HEK293 (cell line): ENCODE results near the gene TCF20.

Experiments
- CTCF ChIA-PET: fragments of 350-600 bp; formaldehyde crosslinking; extraction: SDS; loops from one replicate; lab custom pipeline; 2021; ENCODE audit warnings: antibody characterized with exemption; lab: Yijun Ruan, JAX
- POLR2A ChIA-PET: fragments of 300-600 bp; formaldehyde crosslinking; extraction: SDS; loops from one replicate; lab custom pipeline; 2020; ENCODE audit warnings: antibody characterized with exemption, inconsistent platforms; lab: Yijun Ruan, JAX
- H3K27ac ChIP-seq: fragments of 200-500 bp; sonication (Bioruptor generic); 2 replicates; pipeline ENCODE4 v1.5.1; 2014; ENCODE audit warnings: low read depth, low read length, control low read depth, inconsistent platforms; ENCODE audit errors: extremely low read depth
- H3K36me3 ChIP-seq, 2 experiments: fragments of 200-500 bp in 1 of 2; sonication (Bioruptor generic) in 1 of 2; 1 replicate in 1 of 2; 2 replicates in 1 of 2; pipeline ENCODE4 v1.5.1; 2014 to 2017; ENCODE audit warnings: inconsistent platforms in 2 of 2, low read length in 2 of 2; ENCODE audit not compliant: control insufficient read depth in 2 of 2, insufficient read depth in 1 of 2
- H3K4me1 ChIP-seq: fragments of 200-500 bp; sonication (Bioruptor generic); 2 replicates; pipeline ENCODE4 v1.5.1; 2014; ENCODE audit warnings: mild to moderate bottlenecking, low read length, inconsistent platforms; ENCODE audit not compliant: control insufficient read depth, insufficient read depth
- H3K4me3 ChIP-seq: 2 replicates; pipeline ENCODE4 v1.5.1; 2011; ENCODE audit warnings: low read depth, mild to moderate bottlenecking, control low read depth, low read length, moderate library complexity
- H3K9me3 ChIP-seq: fragments of 200-500 bp; sonication (Bioruptor generic); 2 replicates; pipeline ENCODE4 v1.5.1; 2014; ENCODE audit warnings: low read depth, low read length, inconsistent platforms; ENCODE audit not compliant: control insufficient read depth, insufficient read depth
- EGR2 ChIP-seq: fragments of 450-650 bp; formaldehyde crosslinking; IDR thresholded peaks from 2 replicates; pipeline ENCODE4 v1.5.1; 2016; ENCODE audit warnings: low read depth, missing biosample characterization, missing genetic modification characterization
- SCRT2 ChIP-seq: fragments of 450-650 bp; formaldehyde crosslinking; IDR thresholded peaks from 2 replicates; pipeline ENCODE4 v1.5.1; 2016; ENCODE audit warnings: missing biosample characterization, missing genetic modification characterization
- ZFP3 ChIP-seq: fragments of 450-650 bp; formaldehyde crosslinking; IDR thresholded peaks from 2 replicates; pipeline ENCODE4 v1.5.1; 2016; ENCODE audit warnings: low read depth, missing biosample characterization, missing genetic modification characterization
- ZIC2 ChIP-seq: fragments of 450-650 bp; formaldehyde crosslinking; IDR thresholded peaks from 2 replicates; pipeline ENCODE4 v1.5.1; 2016; ENCODE audit warnings: missing biosample characterization, missing genetic modification characterization
- ZNF121 ChIP-seq: fragments of 450-650 bp; formaldehyde crosslinking; IDR thresholded peaks from 2 replicates; pipeline ENCODE4 v1.5.1; 2016; ENCODE audit warnings: missing biosample characterization, missing genetic modification characterization
- ZNF132 ChIP-seq: fragments of 450-650 bp; formaldehyde crosslinking; IDR thresholded peaks from 2 replicates; pipeline ENCODE4 v1.5.1; 2017; ENCODE audit warnings: missing biosample characterization, missing genetic modification characterization, borderline replicate concordance
- ZNF221 ChIP-seq: fragments of 450-650 bp; formaldehyde crosslinking; IDR thresholded peaks from 2 replicates; pipeline ENCODE4 v1.5.1; 2017; ENCODE audit warnings: missing biosample characterization, missing genetic modification characterization, borderline replicate concordance
- ZNF341 ChIP-seq: fragments of 450-650 bp; formaldehyde crosslinking; IDR thresholded peaks from 2 replicates; pipeline ENCODE4; 2016; ENCODE audit warnings: low read depth, missing biosample characterization, missing genetic modification characterization
- ZNF37A ChIP-seq: fragments of 450-650 bp; IDR thresholded peaks from 2 replicates; pipeline ENCODE4 v1.5.1; 2018; ENCODE audit warnings: missing biosample characterization, missing genetic modification characterization
- ZNF404 ChIP-seq: fragments of 450-650 bp; formaldehyde crosslinking; IDR thresholded peaks from 2 replicates; pipeline ENCODE4 v1.5.1; 2017; ENCODE audit warnings: missing biosample characterization, missing genetic modification characterization
- ZNF624 ChIP-seq: fragments of 450-650 bp; formaldehyde crosslinking; IDR thresholded peaks from 2 replicates; pipeline ENCODE4 v1.5.1; 2017; ENCODE audit warnings: missing biosample characterization, missing genetic modification characterization
- ZNF843 ChIP-seq: fragments of 450-650 bp; formaldehyde crosslinking; IDR thresholded peaks from 2 replicates; pipeline ENCODE4 v1.5.1; 2016; ENCODE audit warnings: missing biosample characterization, missing genetic modification characterization
- TF ChIP-seq, protein P1 (sequence below): sonication (generic); formaldehyde crosslinking; IDR thresholded peaks from 2 replicates; pipeline ENCODE4 v1.8.1; 2022; ENCODE audit warnings: mild to moderate bottlenecking, moderate library complexity, missing genetic modification reagents
- TF ChIP-seq, protein P2 (sequence below): fragments of 450-650 bp; formaldehyde crosslinking; conservative IDR thresholded peaks from 2 replicates; pipeline ENCODE4 v1.5.1; 2016; ENCODE audit warnings: low read depth, missing biosample characterization, missing genetic modification characterization
- TF ChIP-seq, protein P3 (sequence below): fragments of 450-650 bp; formaldehyde crosslinking; IDR thresholded peaks from 2 replicates; pipeline ENCODE4 v1.5.1; 2017; ENCODE audit warnings: missing biosample characterization, missing genetic modification characterization

TCF20 gene

DNA sequence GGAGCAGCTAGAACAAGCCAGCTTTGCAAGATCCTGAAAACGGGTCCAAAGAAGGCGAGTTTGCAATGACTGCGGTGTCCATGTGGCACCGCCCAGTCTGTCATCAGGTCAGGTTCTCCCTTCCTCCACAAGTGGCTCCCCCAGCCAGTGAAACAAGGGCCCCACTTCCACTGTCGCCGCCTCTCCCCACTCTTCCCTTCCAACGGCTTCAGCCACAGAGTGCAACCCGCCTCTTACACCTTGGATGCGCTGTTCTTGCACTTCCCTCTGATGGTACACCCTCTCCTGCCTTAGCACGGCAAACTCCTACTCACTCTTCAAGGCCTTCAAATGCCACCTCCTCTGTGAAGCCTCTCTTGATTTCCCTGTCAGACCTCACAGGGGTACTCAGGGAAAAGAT, 10.8 kb upstream of the TCF20 start:
- TF ChIP-seq ZNF221 (tag by site-specific recombination) (no peak), ZNF341 (tag by site-specific recombination) (peak; percentile 41), SCRT2 (no peak), ZNF121 (tag by site-specific recombination) (no peak), ZNF404 (no peak), ZFP3 (tag by site-specific recombination) (peak; percentile 74; the same call in 1 of the 2 replicates)
- TF ChIP-seq, protein P1, sequence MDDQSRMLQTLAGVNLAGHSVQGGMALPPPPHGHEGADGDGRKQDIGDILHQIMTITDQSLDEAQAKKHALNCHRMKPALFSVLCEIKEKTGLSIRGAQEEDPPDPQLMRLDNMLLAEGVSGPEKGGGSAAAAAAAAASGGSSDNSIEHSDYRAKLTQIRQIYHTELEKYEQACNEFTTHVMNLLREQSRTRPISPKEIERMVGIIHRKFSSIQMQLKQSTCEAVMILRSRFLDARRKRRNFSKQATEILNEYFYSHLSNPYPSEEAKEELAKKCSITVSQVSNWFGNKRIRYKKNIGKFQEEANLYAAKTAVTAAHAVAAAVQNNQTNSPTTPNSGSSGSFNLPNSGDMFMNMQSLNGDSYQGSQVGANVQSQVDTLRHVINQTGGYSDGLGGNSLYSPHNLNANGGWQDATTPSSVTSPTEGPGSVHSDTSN (CRISPR knock-in tag): no peak
- TF ChIP-seq, protein P2, sequence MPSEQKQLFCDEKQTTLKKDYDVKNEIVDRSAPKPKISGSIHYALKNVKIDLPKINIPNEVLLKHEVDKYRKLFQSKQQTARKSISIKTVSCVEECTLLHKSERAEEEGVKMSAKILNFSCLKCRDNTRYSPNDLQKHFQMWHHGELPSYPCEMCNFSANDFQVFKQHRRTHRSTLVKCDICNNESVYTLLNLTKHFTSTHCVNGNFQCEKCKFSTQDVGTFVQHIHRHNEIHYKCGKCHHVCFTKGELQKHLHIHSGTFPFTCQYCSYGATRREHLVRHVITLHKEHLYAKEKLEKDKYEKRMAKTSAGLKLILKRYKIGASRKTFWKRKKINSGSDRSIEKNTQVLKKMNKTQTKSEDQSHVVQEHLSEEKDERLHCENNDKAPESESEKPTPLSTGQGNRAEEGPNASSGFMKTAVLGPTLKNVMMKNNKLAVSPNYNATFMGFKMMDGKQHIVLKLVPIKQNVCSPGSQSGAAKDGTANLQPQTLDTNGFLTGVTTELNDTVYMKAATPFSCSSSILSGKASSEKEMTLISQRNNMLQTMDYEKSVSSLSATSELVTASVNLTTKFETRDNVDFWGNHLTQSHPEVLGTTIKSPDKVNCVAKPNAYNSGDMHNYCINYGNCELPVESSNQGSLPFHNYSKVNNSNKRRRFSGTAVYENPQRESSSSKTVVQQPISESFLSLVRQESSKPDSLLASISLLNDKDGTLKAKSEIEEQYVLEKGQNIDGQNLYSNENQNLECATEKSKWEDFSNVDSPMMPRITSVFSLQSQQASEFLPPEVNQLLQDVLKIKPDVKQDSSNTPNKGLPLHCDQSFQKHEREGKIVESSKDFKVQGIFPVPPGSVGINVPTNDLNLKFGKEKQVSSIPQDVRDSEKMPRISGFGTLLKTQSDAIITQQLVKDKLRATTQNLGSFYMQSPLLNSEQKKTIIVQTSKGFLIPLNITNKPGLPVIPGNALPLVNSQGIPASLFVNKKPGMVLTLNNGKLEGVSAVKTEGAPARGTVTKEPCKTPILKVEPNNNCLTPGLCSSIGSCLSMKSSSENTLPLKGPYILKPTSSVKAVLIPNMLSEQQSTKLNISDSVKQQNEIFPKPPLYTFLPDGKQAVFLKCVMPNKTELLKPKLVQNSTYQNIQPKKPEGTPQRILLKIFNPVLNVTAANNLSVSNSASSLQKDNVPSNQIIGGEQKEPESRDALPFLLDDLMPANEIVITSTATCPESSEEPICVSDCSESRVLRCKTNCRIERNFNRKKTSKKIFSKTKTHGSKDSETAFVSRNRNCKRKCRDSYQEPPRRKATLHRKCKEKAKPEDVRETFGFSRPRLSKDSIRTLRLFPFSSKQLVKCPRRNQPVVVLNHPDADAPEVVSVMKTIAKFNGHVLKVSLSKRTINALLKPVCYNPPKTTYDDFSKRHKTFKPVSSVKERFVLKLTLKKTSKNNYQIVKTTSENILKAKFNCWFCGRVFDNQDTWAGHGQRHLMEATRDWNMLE (tag by site-specific recombination): no peak
- Histone ChIP-seq H3K27ac (no peak overlapping the region), H3K4me3 (no peak overlapping the region), H3K4me1 (no peaks in the 10 kb centered on the region; the same call in 1 of the 2 replicates), H3K9me3 (no peaks in the 10 kb centered on the region), H3K36me3 (no peaks in the 10 kb centered on the region)
- ChIA-PET POLR2A (no interaction called here), CTCF (interaction anchor here (1.5 kb wide), 1 partner anchor 155 kb away, joined by 8 read pairs; no protein-coding TSS in a partner anchor)

DNA sequence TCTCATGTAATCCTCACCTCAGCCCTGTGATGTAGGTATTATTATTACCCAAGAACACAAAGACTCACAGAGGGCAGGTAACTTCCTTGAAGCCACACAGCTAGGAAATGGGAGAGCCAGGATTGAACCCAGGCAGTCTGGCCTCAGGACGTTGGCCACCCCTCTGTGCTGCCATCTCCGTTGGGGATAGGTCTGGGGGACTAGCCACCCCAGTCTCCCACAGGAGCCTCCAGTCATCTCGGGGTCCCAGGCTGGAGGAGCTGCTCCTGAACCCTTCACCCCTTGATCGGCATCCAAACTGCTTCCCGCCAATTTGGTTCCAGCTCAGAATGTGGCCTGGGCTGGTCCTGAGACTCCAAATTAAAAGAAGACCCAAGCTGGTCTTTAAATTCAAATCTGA, 10.4 kb upstream of the TCF20 start:
- no peaks in the 10 kb centered on the region for H3K9me3 ChIP-seq
- no peak overlapping the region for H3K27ac ChIP-seq
- CTCF ChIA-PET: interaction anchor here (1.1 to 1.5 kb wide), 2 partner anchors 37 to 156 kb away, joined by 4 to 8 read pairs; no protein-coding TSS in a partner anchor
- H3K36me3 ChIP-seq: no peaks in the 10 kb centered on the region
- TF ChIP-seq ZIC2 (tag by site-specific recombination) (no peak), ZNF132 (tag by site-specific recombination) (no peak), ZNF843 (tag by site-specific recombination) (no peak), ZNF37A (no peak)
- TF ChIP-seq, all 188 proteins: peak for 0
- POLR2A ChIA-PET: interaction anchor here (0.6 kb wide), 1 partner anchor 156 kb away, joined by 4 read pairs; no protein-coding TSS in a partner anchor
- Histone ChIP-seq H3K4me3 (no peak overlapping the region), H3K4me1 (no peaks in the 10 kb centered on the region; the same call in 1 of the 2 replicates)

DNA sequence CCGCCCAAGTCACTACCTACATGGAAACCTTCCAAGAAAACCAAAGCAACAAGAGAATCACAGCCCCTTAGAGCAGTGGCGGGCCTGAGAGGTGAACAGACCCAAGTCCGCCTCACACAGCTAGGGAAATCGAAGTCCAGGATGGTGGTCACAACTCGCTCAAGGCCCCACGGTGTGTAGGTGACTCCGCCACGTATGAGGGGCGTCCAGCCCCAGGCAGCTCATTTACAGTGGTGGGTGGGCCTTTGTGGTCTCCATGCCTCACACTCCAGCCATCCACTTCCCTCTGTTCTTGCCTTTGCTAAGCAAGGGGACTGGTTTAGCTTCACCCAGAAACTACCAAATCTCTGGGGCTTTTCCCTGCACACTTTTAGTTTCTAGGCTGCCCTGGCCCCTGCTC, 9.7 kb upstream of the TCF20 start:
- TF ChIP-seq, protein P3, sequence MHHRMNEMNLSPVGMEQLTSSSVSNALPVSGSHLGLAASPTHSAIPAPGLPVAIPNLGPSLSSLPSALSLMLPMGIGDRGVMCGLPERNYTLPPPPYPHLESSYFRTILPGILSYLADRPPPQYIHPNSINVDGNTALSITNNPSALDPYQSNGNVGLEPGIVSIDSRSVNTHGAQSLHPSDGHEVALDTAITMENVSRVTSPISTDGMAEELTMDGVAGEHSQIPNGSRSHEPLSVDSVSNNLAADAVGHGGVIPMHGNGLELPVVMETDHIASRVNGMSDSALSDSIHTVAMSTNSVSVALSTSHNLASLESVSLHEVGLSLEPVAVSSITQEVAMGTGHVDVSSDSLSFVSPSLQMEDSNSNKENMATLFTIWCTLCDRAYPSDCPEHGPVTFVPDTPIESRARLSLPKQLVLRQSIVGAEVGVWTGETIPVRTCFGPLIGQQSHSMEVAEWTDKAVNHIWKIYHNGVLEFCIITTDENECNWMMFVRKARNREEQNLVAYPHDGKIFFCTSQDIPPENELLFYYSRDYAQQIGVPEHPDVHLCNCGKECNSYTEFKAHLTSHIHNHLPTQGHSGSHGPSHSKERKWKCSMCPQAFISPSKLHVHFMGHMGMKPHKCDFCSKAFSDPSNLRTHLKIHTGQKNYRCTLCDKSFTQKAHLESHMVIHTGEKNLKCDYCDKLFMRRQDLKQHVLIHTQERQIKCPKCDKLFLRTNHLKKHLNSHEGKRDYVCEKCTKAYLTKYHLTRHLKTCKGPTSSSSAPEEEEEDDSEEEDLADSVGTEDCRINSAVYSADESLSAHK (tag by site-specific recombination): peak; percentile 82
- TF ChIP-seq ZNF624 (tag by site-specific recombination): no peak
- TF ChIP-seq EGR2 (tag by site-specific recombination): 0 out of 2 replicates have a peak, but pooled peaks have one; percentile 5
- Histone ChIP-seq H3K4me3 (no peak overlapping the region), H3K9me3 (no peaks in the 10 kb centered on the region), H3K4me1 (no peaks in the 10 kb centered on the region; the same call in 1 of the 2 replicates), H3K27ac (no peak overlapping the region), H3K36me3 (no peaks in the 10 kb centered on the region)
- CTCF ChIA-PET: interaction anchor here (1.1 kb wide), 1 partner anchor 38 kb away, joined by 4 read pairs; no protein-coding TSS in a partner anchor
- POLR2A ChIA-PET: no interaction called here
